ENCODE results near the gene FAM118B.

Gene FAM118B

GRCh38 chr11:126310992-126311310, 99.4 kb downstream of the FAM118B start:
- Histone ChIP-seq H3K9me3 (ENCODE audit: severe bottlenecking) (no peaks in the 10 kb centered on the region), H3K27me3 (ENCODE audit: insufficient read depth, low read depth, severe bottlenecking) (no peaks in the 10 kb centered on the region), H3K4me3 (ENCODE audit: low read depth, low read length) (no peak overlapping the region), H3K27ac (no peak overlapping the region), H3K36me3 (peaks cover 29% of the 10 kb centered on the region)
- no peak for DNase-seq
- TF ChIP-seq CTCF (IDR thresholded peaks at IDR 0.05; ENCODE audit: low read depth, low read length) = no peak

- Histone ChIP-seq H3K36me3 (peaks cover 29% of the 10 kb centered on the region), H3K27me3 (ENCODE audit: insufficient read depth, low read depth, severe bottlenecking) (no peaks in the 10 kb centered on the region), H3K9me3 (ENCODE audit: severe bottlenecking) (no peaks in the 10 kb centered on the region), H3K4me3 (ENCODE audit: low read depth, low read length) (no peak overlapping the region), H3K27ac (no peak overlapping the region)
- no peak for TF ChIP-seq CTCF (IDR thresholded peaks at IDR 0.05; ENCODE audit: low read depth, low read length)
- DNase-seq = no peak
Observed at GRCh38 chr11:126311401-126312291, 100.1 kb downstream of the FAM118B start.
